ENCODE results near the gene ADGRG3. TPM values are rescaled to one million over a fixed set of nuclear protein-coding genes. Genes with fewer than 3 reads are reported as not detected.

The ADGRG3 gene
- polyA plus RNA-seq, 4 donors = 0.45 to 8.6 (median 1.1) TPM

- Histone ChIP-seq H3K27ac (ENCODE audit: low read depth in 1 of 3, low read length in 2 of 3) (peak overlapping the region in 2 of 3 donors; percentile 6 to 21), H3K9me3 (ENCODE audit: control insufficient read depth in 2 of 2, insufficient read depth in 1 of 2, low read depth in 1 of 2, low read length in 1 of 2) (no peaks in the 10 kb centered on the region)
- no peak for FAIRE-seq
Observed at GRCh38 chr16:57642160-57643135, 25.7 kb upstream of the ADGRG3 start.

GRCh38 chr16:57643147-57643874, 24.8 kb upstream of the ADGRG3 start:
- Histone ChIP-seq H3K9me3 (ENCODE audit: control insufficient read depth in 2 of 2, insufficient read depth in 1 of 2, low read depth in 1 of 2, low read length in 1 of 2) (no peaks in the 10 kb centered on the region), H3K36me3 (ENCODE audit: control insufficient read depth in 3 of 3, insufficient read depth in 2 of 3, low read depth in 1 of 3, low read length in 3 of 3) (peaks cover 0 to 84% (median 0%) of the 10 kb centered on the region in 3 donors), H3K4me1 (ENCODE audit: control insufficient read depth in 3 of 3, insufficient read depth in 2 of 3, low read depth in 1 of 3, low read length in 2 of 3) (peaks cover 0 to 19% (median 4%) of the 10 kb centered on the region in 3 donors), H3K27ac (ENCODE audit: low read depth in 1 of 3, low read length in 2 of 3) (peak overlapping the region in 2 of 3 donors; percentile 21 to 34), H3K27me3 (ENCODE audit: control insufficient read depth in 3 of 3, insufficient read depth in 3 of 3, low read length in 3 of 3) (no peaks in the 10 kb centered on the region), H3K4me3 (ENCODE audit: low read depth in 1 of 3, low read length in 3 of 3) (no peak overlapping the region)
- FAIRE-seq = no peak
- peak; percentile 36 to 49 for DNase-seq
- WGBS, 3 donors = 23 to 46% (median 31%) methylated on average over 7 of the region's 7 CpGs

More at GRCh38 chr16:57642160-57643135, 25.7 kb upstream of the ADGRG3 start:
- no peak for DNase-seq
- H3K4me3 ChIP-seq (ENCODE audit: low read depth in 1 of 3, low read length in 3 of 3) = no peak overlapping the region
- WGBS, 3 donors = 61 to 75% (median 71%) methylated on average over 11 of the region's 11 CpGs
- H3K36me3 ChIP-seq (ENCODE audit: control insufficient read depth in 3 of 3, insufficient read depth in 2 of 3, low read depth in 1 of 3, low read length in 3 of 3) = peaks cover 0 to 80% (median 0%) of the 10 kb centered on the region in 3 donors
- peaks cover 0 to 26% (median 4%) of the 10 kb centered on the region in 3 donors for H3K4me1 ChIP-seq (ENCODE audit: control insufficient read depth in 3 of 3, insufficient read depth in 2 of 3, low read depth in 1 of 3, low read length in 2 of 3)
- H3K27me3 ChIP-seq (ENCODE audit: control insufficient read depth in 3 of 3, insufficient read depth in 3 of 3, low read length in 3 of 3) = no peaks in the 10 kb centered on the region

- H3K27ac ChIP-seq (ENCODE audit: low read depth in 1 of 3, low read length in 2 of 3) = no peak overlapping the region
- H3K27me3 ChIP-seq (ENCODE audit: control insufficient read depth in 3 of 3, insufficient read depth in 3 of 3, low read length in 3 of 3) = no peaks in the 10 kb centered on the region
- DNase-seq (peak; percentile 14 to 41), FAIRE-seq (no peak)
- peaks cover 0 to 90% (median 0%) of the 10 kb centered on the region in 3 donors for H3K36me3 ChIP-seq (ENCODE audit: control insufficient read depth in 3 of 3, insufficient read depth in 2 of 3, low read depth in 1 of 3, low read length in 3 of 3)
- H3K4me1 ChIP-seq (ENCODE audit: control insufficient read depth in 3 of 3, insufficient read depth in 2 of 3, low read depth in 1 of 3, low read length in 2 of 3) = peaks cover 0 to 16% (median 4%) of the 10 kb centered on the region in 3 donors
- no peaks in the 10 kb centered on the region for H3K9me3 ChIP-seq (ENCODE audit: control insufficient read depth in 2 of 2, insufficient read depth in 1 of 2, low read depth in 1 of 2, low read length in 1 of 2)
- no peak overlapping the region for H3K4me3 ChIP-seq (ENCODE audit: low read depth in 1 of 3, low read length in 3 of 3)
- WGBS, 3 donors = 18 to 42% (median 34%) methylated on average over 6 to 9 of the region's 9 CpGs
Observed at GRCh38 chr16:57643910-57644309, 24.2 kb upstream of the ADGRG3 start.

GRCh38 chr16:57644383-57645014, 23.6 kb upstream of the ADGRG3 start:
- peaks cover 0 to 12% (median 4%) of the 10 kb centered on the region in 3 donors for H3K4me1 ChIP-seq (ENCODE audit: control insufficient read depth in 3 of 3, insufficient read depth in 2 of 3, low read depth in 1 of 3, low read length in 2 of 3)
- H3K36me3 ChIP-seq (ENCODE audit: control insufficient read depth in 3 of 3, insufficient read depth in 2 of 3, low read depth in 1 of 3, low read length in 3 of 3) = peaks cover 0 to 91% (median 0%) of the 10 kb centered on the region in 3 donors
- no peak for DNase-seq
- WGBS, 3 donors = 83 to 85% (median 83%) methylated on average over 11 of the region's 11 CpGs
- FAIRE-seq = no peak
- H3K27me3 ChIP-seq (ENCODE audit: control insufficient read depth in 3 of 3, insufficient read depth in 3 of 3, low read length in 3 of 3) = no peaks in the 10 kb centered on the region
- no peak overlapping the region for H3K27ac ChIP-seq (ENCODE audit: low read depth in 1 of 3, low read length in 2 of 3)
- no peak overlapping the region for H3K4me3 ChIP-seq (ENCODE audit: low read depth in 1 of 3, low read length in 3 of 3)
- H3K9me3 ChIP-seq (ENCODE audit: control insufficient read depth in 2 of 2, insufficient read depth in 1 of 2, low read depth in 1 of 2, low read length in 1 of 2) = no peaks in the 10 kb centered on the region

- Histone ChIP-seq H3K9me3 (ENCODE audit: control insufficient read depth in 2 of 2, insufficient read depth in 1 of 2, low read depth in 1 of 2, low read length in 1 of 2) (no peaks in the 10 kb centered on the region), H3K27me3 (ENCODE audit: control insufficient read depth in 3 of 3, insufficient read depth in 3 of 3, low read length in 3 of 3) (no peaks in the 10 kb centered on the region), H3K4me1 (ENCODE audit: control insufficient read depth in 3 of 3, insufficient read depth in 2 of 3, low read depth in 1 of 3, low read length in 2 of 3) (peaks cover 0 to 12% (median 4%) of the 10 kb centered on the region in 3 donors), H3K27ac (ENCODE audit: low read depth in 1 of 3, low read length in 2 of 3) (no peak overlapping the region), H3K36me3 (ENCODE audit: control insufficient read depth in 3 of 3, insufficient read depth in 2 of 3, low read depth in 1 of 3, low read length in 3 of 3) (peaks cover 0 to 91% (median 0%) of the 10 kb centered on the region in 3 donors), H3K4me3 (ENCODE audit: low read depth in 1 of 3, low read length in 3 of 3) (no peak overlapping the region)
- FAIRE-seq (no peak), DNase-seq (no peak)
- WGBS, 3 donors = 61 to 83% (median 71%) methylated on average over 10 of the region's 10 CpGs
Observed at GRCh38 chr16:57645169-57645568, 22.9 kb upstream of the ADGRG3 start.

- no peak for FAIRE-seq
- Histone ChIP-seq H3K4me3 (ENCODE audit: low read depth in 1 of 3, low read length in 3 of 3) (no peak overlapping the region), H3K9me3 (ENCODE audit: control insufficient read depth in 2 of 2, insufficient read depth in 1 of 2, low read depth in 1 of 2, low read length in 1 of 2) (no peaks in the 10 kb centered on the region), H3K27me3 (ENCODE audit: control insufficient read depth in 3 of 3, insufficient read depth in 3 of 3, low read length in 3 of 3) (no peaks in the 10 kb centered on the region), H3K4me1 (ENCODE audit: control insufficient read depth in 3 of 3, insufficient read depth in 2 of 3, low read depth in 1 of 3, low read length in 2 of 3) (peaks cover 0 to 12% (median 4%) of the 10 kb centered on the region in 3 donors), H3K27ac (ENCODE audit: low read depth in 1 of 3, low read length in 2 of 3) (peak overlapping the region in 1 of 3 donors; percentile 11), H3K36me3 (ENCODE audit: control insufficient read depth in 3 of 3, insufficient read depth in 2 of 3, low read depth in 1 of 3, low read length in 3 of 3) (peaks cover 0 to 88% (median 0%) of the 10 kb centered on the region in 3 donors)
- DNase-seq = no peak
- WGBS, 3 donors = 59 to 80% (median 78%) methylated on average over 24 of the region's 24 CpGs
Observed at GRCh38 chr16:57645691-57646387, 22.3 kb upstream of the ADGRG3 start.

- WGBS, 3 donors = 71 to 73% (median 72%) methylated on average over 14 of the region's 14 CpGs
Observed at GRCh38 chr16:57646388-57647039, 21.6 kb upstream of the ADGRG3 start.

More at GRCh38 chr16:57646388-57647039, 21.6 kb upstream of the ADGRG3 start:
- Histone ChIP-seq H3K9me3 (ENCODE audit: control insufficient read depth in 2 of 2, insufficient read depth in 1 of 2, low read depth in 1 of 2, low read length in 1 of 2) (no peaks in the 10 kb centered on the region), H3K27ac (ENCODE audit: low read depth in 1 of 3, low read length in 2 of 3) (peak overlapping the region in 1 of 3 donors; percentile 70), H3K36me3 (ENCODE audit: control insufficient read depth in 3 of 3, insufficient read depth in 2 of 3, low read depth in 1 of 3, low read length in 3 of 3) (peaks cover 0 to 90% (median 0%) of the 10 kb centered on the region in 3 donors), H3K27me3 (ENCODE audit: control insufficient read depth in 3 of 3, insufficient read depth in 3 of 3, low read length in 3 of 3) (no peaks in the 10 kb centered on the region), H3K4me3 (ENCODE audit: low read depth in 1 of 3, low read length in 3 of 3) (no peak overlapping the region), H3K4me1 (ENCODE audit: control insufficient read depth in 3 of 3, insufficient read depth in 2 of 3, low read depth in 1 of 3, low read length in 2 of 3) (peaks cover 0 to 12% (median 4%) of the 10 kb centered on the region in 3 donors)
- DNase-seq (no peak), FAIRE-seq (no peak)

Measured in small intestine (tissue), 7 donors.